HCT116 (cell line): Measurements from ENCODE around the gene MRPS5. TPM values are rescaled to one million over a fixed set of nuclear protein-coding genes. Genes with fewer than 3 reads are reported as not detected.

Experiments
- ATAC-seq: fragments of 200-7000 bp; cut with Tn5 transposase; 2 replicates; pipeline ENCODE4 v1.9.1; 2020; ENCODE audit warnings: mild to moderate bottlenecking, moderate library complexity
- BruUV-seq: library from RNA; stranded (reverse); fragments of 400-500 nt; replicated peaks from 2 replicates; lab custom pipeline; 2021; lab: Mats Ljungman, UMichigan
- CTCF ChIA-PET: fragments of 300-600 bp; sonication (Branson Sonifier 250); formaldehyde crosslinking; loops from one replicate; lab custom pipeline; 2021; ENCODE audit warnings: antibody characterized with exemption; lab: Charles Lee
- POLR2A ChIA-PET: fragments of 300-600, 350-600 bp; sonication (Branson Sonifier 250); formaldehyde crosslinking; loops from one replicate; lab custom pipeline; 2021; ENCODE audit warnings: antibody characterized with exemption; lab: Charles Lee
- RAD21 ChIA-PET, 2 experiments: fragments of 300-600 bp; sonication (Branson Sonifier 250); formaldehyde crosslinking; loops; one replicate each; lab custom pipeline; 2023; ENCODE audit warnings: low total read pairs in 2 of 2; ENCODE audit not compliant: uncharacterized antibody in 2 of 2, unreplicated experiment in 2 of 2, low non-redundant PET in 1 of 2; lab: Charles Lee
- DNase-seq: peaks from one replicate; pipeline ENCODE4 v3.0.0-alpha.2; 2010; ENCODE audit warnings: low read depth, low spot score
- H2AFZ ChIP-seq: fragments of 200-600 bp; shearing (Covaris generic), sonication (generic); 2 replicates; pipeline ENCODE4 v1.6.1; 2017; ENCODE audit warnings: low read depth, mixed run types, mixed read lengths, antibody characterized with exemption, low read length; ENCODE audit not compliant: poor library complexity, severe bottlenecking
- H3K27ac ChIP-seq: 2 replicates; pipeline ENCODE4 v1.5.1; 2012; ENCODE audit warnings: low read depth, low read length
- H3K27me3 ChIP-seq: fragments of 200-600 bp; sonication (generic); 2 replicates; pipeline ENCODE4 v1.6.1; 2016; ENCODE audit warnings: mixed run types, low read length, mixed read lengths; ENCODE audit not compliant: insufficient read depth
- H3K36me3 ChIP-seq, 2 experiments: fragments of 200-500 bp in 1 of 2; fragments of 200-600 bp in 1 of 2; sonication (Bioruptor generic) in 1 of 2; sonication (generic) in 1 of 2; 2 replicates each; pipeline versions ENCODE4 v1.5.1 to v1.6.1; 2014 to 2016; ENCODE audit warnings: low read length in 2 of 2, inconsistent platforms in 1 of 2, mixed read lengths in 1 of 2, mixed run types in 1 of 2; ENCODE audit not compliant: insufficient read depth in 2 of 2, control insufficient read depth in 1 of 2
- H3K4me1 ChIP-seq, 2 experiments: fragments of 200-600 bp in 1 of 2; sonication (generic) in 1 of 2; 2 replicates each; pipeline versions ENCODE4 v1.5.1 to v1.6.1; 2012 to 2017; ENCODE audit warnings: low read length in 2 of 2, inconsistent platforms in 1 of 2, mild to moderate bottlenecking in 1 of 2, mixed read lengths in 1 of 2, mixed run types in 1 of 2, moderate library complexity in 1 of 2; ENCODE audit not compliant: insufficient read depth in 2 of 2, control insufficient read depth in 1 of 2
- H3K4me2 ChIP-seq: fragments of 200-600 bp; sonication (generic); 2 replicates; pipeline ENCODE4 v1.6.1; 2017; ENCODE audit warnings: mixed run types, low read length, mixed read lengths
- H3K4me3 ChIP-seq, 2 experiments: fragments of 200-600 bp in 1 of 2; sonication (generic) in 1 of 2; replicated peaks in 1 of 2; 2 replicates each; pipeline ENCODE4 v1.5.1; 2011 to 2016; ENCODE audit warnings: low read length in 2 of 2, control low read depth in 1 of 2, low read depth in 1 of 2, mild to moderate bottlenecking in 1 of 2, mixed read lengths in 1 of 2, mixed run types in 1 of 2
- H3K79me2 ChIP-seq: fragments of 200-600 bp; sonication (generic); 2 replicates; pipeline ENCODE4 v1.6.1; 2017; ENCODE audit warnings: mild to moderate bottlenecking, mixed run types, low read length, moderate library complexity, mixed read lengths; ENCODE audit not compliant: insufficient read depth
- H3K9ac ChIP-seq: fragments of 200-600 bp; sonication (generic); 2 replicates; pipeline ENCODE4 v1.6.1; 2016; ENCODE audit warnings: low read length, mixed read lengths
- H3K9me2 ChIP-seq: fragments of 200-600 bp; sonication (generic), shearing (Covaris generic); 2 replicates; pipeline ENCODE4 v1.6.1; 2017; ENCODE audit warnings: mixed run types, mild to moderate bottlenecking, moderate library complexity; ENCODE audit not compliant: insufficient read depth
- H3K9me3 ChIP-seq, 2 experiments: fragments of 200-500 bp in 1 of 2; fragments of 200-600 bp in 1 of 2; sonication (Bioruptor generic) in 1 of 2; sonication (generic) in 1 of 2; 2 replicates each; pipeline ENCODE4 v1.6.1; 2014 to 2017; ENCODE audit warnings: low read length in 2 of 2, mixed read lengths in 2 of 2, inconsistent platforms in 1 of 2, low read depth in 1 of 2, mild to moderate bottlenecking in 1 of 2, mixed run types in 1 of 2, moderate library complexity in 1 of 2; ENCODE audit not compliant: control insufficient read depth in 1 of 2, insufficient read depth in 1 of 2
- H4K20me1 ChIP-seq: fragments of 200-600 bp; sonication (generic), shearing (Covaris generic); 2 replicates; pipeline ENCODE4 v1.6.1; 2017; ENCODE audit warnings: mixed run types, mild to moderate bottlenecking, moderate library complexity; ENCODE audit not compliant: insufficient read depth
- EGR1 ChIP-seq: IDR thresholded peaks from 2 replicates; pipeline ENCODE4 v1.6.1; 2012; ENCODE audit warnings: low read depth
- POLR2AphosphoS5 ChIP-seq: IDR thresholded peaks from 2 replicates; pipeline ENCODE4 v1.6.1; 2011; ENCODE audit warnings: mild to moderate bottlenecking, low read depth, low read length, moderate library complexity
- SIN3A ChIP-seq: IDR thresholded peaks from 2 replicates; pipeline ENCODE4 v1.6.1; 2012; ENCODE audit warnings: low read depth
- YY1 ChIP-seq: IDR thresholded peaks from 2 replicates; pipeline ENCODE4 v1.6.1; 2011; ENCODE audit warnings: low read length, low read depth, moderate library complexity, mild to moderate bottlenecking; ENCODE audit not compliant: insufficient replicate concordance; ENCODE audit errors: extremely low read depth
- ZFX ChIP-seq: fragments of 450-650 bp; IDR thresholded peaks from 2 replicates; pipeline ENCODE4 v1.6.1; 2017
- intact Hi-C: fragments of 100-400 bp; cut with micrococcal nuclease; formaldehyde crosslinking; loops from 2 replicates; pipeline ENCODE4 v1.10.0; 2022
- total RNA-seq: library from RNA; stranded (reverse); gene quantifications from one replicate; pipeline ENCODE4 v1.2.1, GENCODE V29; 2021; ENCODE audit not compliant: unreplicated experiment
- TF ChIP-seq, protein P1 (sequence below): IDR thresholded peaks from 2 replicates; pipeline ENCODE4 v1.6.1; 2012
- TF ChIP-seq, protein P2 (sequence below): IDR thresholded peaks from 2 replicates; pipeline ENCODE4 v1.6.1; 2011; ENCODE audit warnings: mild to moderate bottlenecking, low read length, moderate library complexity; ENCODE audit not compliant: insufficient replicate concordance; ENCODE audit errors: extremely low read depth
- TF ChIP-seq, protein P3 (sequence below): IDR thresholded peaks from 2 replicates; pipeline ENCODE4 v1.6.1; 2012

Gene MRPS5
- total RNA-seq, 1 experiment from 2014 or later, result 70.6 TPM

DNA sequence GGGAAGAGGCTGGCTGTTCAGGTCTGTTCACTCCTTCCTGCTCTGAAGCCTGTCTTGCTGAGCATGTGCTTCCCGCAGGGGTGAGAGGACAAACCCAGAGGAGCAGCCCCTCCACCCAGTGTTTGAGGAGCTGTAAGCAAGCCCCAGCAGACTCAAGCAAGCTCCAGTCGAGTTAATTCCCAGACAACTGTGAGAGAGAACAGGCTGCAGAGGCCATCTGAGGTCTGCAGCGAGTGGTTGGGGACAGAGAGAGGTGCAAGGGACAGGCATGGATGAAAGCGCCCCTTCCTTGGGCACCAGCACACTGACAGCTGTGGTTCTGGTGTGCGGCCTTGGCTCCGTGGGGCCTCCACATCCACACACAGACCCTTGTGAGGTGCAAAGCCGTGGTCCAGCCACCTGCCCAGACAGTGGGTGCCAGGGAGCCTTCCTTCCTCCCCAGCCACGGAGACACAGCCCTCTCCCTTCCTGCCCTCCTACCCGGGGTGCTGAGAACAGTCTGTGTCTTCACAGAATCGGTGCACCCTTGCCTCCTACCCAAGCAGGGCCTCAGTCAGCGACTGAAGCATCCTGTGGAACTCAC lies 59.9 kb downstream of the MRPS5 start:
- Histone ChIP-seq H3K36me3 (no peaks in the 10 kb centered on the region), H2AFZ (no peak overlapping the region), H3K27ac (no peak overlapping the region), H4K20me1 (no peaks in the 10 kb centered on the region), H3K4me1 (no peaks in the 10 kb centered on the region), H3K4me2 (no peak overlapping the region), H3K27me3 (no peaks in the 10 kb centered on the region), H3K79me2 (no peaks in the 10 kb centered on the region), H3K9ac (no peak overlapping the region), H3K9me2 (no peaks in the 10 kb centered on the region), H3K4me3 (no peak overlapping the region), H3K9me3 (no peaks in the 10 kb centered on the region)
- TF ChIP-seq, protein P1, sequence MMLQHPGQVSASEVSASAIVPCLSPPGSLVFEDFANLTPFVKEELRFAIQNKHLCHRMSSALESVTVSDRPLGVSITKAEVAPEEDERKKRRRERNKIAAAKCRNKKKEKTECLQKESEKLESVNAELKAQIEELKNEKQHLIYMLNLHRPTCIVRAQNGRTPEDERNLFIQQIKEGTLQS, result no peak
- TF ChIP-seq ZFX (no peak), POLR2AphosphoS5 (no peak), SIN3A (no peak), EGR1 (no peak), YY1 (no peak)
- TF ChIP-seq, protein P2, sequence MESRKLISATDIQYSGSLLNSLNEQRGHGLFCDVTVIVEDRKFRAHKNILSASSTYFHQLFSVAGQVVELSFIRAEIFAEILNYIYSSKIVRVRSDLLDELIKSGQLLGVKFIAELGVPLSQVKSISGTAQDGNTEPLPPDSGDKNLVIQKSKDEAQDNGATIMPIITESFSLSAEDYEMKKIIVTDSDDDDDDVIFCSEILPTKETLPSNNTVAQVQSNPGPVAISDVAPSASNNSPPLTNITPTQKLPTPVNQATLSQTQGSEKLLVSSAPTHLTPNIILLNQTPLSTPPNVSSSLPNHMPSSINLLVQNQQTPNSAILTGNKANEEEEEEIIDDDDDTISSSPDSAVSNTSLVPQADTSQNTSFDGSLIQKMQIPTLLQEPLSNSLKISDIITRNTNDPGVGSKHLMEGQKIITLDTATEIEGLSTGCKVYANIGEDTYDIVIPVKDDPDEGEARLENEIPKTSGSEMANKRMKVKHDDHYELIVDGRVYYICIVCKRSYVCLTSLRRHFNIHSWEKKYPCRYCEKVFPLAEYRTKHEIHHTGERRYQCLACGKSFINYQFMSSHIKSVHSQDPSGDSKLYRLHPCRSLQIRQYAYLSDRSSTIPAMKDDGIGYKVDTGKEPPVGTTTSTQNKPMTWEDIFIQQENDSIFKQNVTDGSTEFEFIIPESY, result no peak
- TF ChIP-seq, protein P3, sequence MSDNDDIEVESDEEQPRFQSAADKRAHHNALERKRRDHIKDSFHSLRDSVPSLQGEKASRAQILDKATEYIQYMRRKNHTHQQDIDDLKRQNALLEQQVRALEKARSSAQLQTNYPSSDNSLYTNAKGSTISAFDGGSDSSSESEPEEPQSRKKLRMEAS, result no peak
- DNase-seq (no peak), ATAC-seq (no peak)
- intact Hi-C loops, result no loop called here
- no TSS peak for BruUV-seq
- ChIA-PET CTCF (interaction anchor here (1.0 to 1.5 kb wide), 2 partner anchors 9 to 15 kb away, joined by 3 to 10 read pairs; no protein-coding TSS in a partner anchor), POLR2A (no interaction called here), RAD21 (no interaction called here)
